ENCODE measurements around the gene SELPLG. TPM values are rescaled to one million over a fixed set of nuclear protein-coding genes. Genes with fewer than 3 reads are reported as not detected.
A peak's percentile ranks its signal among the peaks of the same experiment; 100 is the strongest.
"Not testable (repeated sequence)": the region's sequence is repeated elsewhere in the genome, so short reads cannot be mapped to it uniquely, and the experiment has no call there.

Gene SELPLG
- total RNA-seq, 1 experiment from 2014 or later, result 0.41 TPM

DNA sequence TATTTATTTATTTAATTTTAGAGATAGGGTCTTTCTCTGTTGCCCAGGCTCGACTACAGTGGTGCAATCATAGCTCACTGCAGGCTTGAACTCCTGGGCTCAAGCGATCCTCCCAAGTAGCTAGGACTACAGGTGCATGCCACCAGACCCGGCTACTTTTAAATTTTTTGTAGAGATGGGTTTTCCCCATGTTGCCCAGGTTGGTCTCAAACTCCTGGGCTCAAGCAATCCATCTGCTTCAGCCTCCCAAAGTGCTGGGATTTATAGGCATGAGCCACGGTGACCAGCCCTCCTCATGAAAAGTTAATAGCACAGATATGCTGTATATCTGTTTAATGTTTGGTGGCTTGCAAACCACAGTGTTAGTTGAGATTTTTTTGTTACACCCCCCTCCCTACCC is 2.4 kb downstream of the SELPLG start:
- ATAC-seq; H3K9me3 ChIP-seq (ENCODE audit: control insufficient read depth, insufficient read depth, low read depth, low read length); intact Hi-C loops (cut with micrococcal nuclease; ENCODE audit: unreplicated experiment); H3K27ac ChIP-seq (ENCODE audit: low read length); CTCF ChIA-PET; in situ Hi-C loops (cut with HindIII; ENCODE audit: low pct_unique_long_range_greater_than_20kb, low sequenced_read_pairs); H3K4me3 ChIP-seq (ENCODE audit: low read depth in 2 of 2, low read length in 2 of 2); BruUV-seq (replicated peaks); H3K36me3 ChIP-seq (ENCODE audit: control insufficient read depth, insufficient read depth, low read length); DNase-seq (ENCODE audit: low read depth, low spot score); H3K27me3 ChIP-seq (ENCODE audit: control insufficient read depth, insufficient read depth, low read length): not testable (repeated sequence)
- H3K4me1 ChIP-seq (ENCODE audit: control insufficient read depth, insufficient read depth, low read length), result peaks cover 30% of the 10 kb centered on the region
- POLR2A ChIA-PET, result interaction anchor here (0.5 kb wide), 1 partner anchor 9 kb away, joined by 8 read pairs; no protein-coding TSS in a partner anchor

- no TSS peak for BruUV-seq (replicated peaks)
- intact Hi-C loops (cut with micrococcal nuclease; ENCODE audit: unreplicated experiment), result no loop called here
- Histone ChIP-seq H3K27me3 (ENCODE audit: control insufficient read depth, insufficient read depth, low read length) (no peaks in the 10 kb centered on the region), H3K4me1 (ENCODE audit: control insufficient read depth, insufficient read depth, low read length) (peaks cover 28% of the 10 kb centered on the region), H3K9me3 (ENCODE audit: control insufficient read depth, insufficient read depth, low read depth, low read length) (no peaks in the 10 kb centered on the region), H3K27ac (ENCODE audit: low read length) (peak overlapping the region; percentile 31), H3K4me3 (ENCODE audit: low read depth in 2 of 2, low read length in 2 of 2) (no peak overlapping the region), H3K36me3 (ENCODE audit: control insufficient read depth, insufficient read depth, low read length) (no peaks in the 10 kb centered on the region)
- TF ChIP-seq SIN3A (IDR thresholded peaks at IDR 0.05; ENCODE audit: borderline replicate concordance, insufficient read depth, low read depth, low read length) (no peak), POLR2AphosphoS5 (IDR thresholded peaks at IDR 0.05; ENCODE audit: low read depth, low read length) (no peak)
- ATAC-seq (peak; percentile 59), DNase-seq (ENCODE audit: low read depth, low spot score) (no peak)
- ChIA-PET CTCF (interaction anchor here (0.6 kb wide), 2 partner anchors 141 to 172 kb away, joined by 3 to 5 read pairs; no protein-coding TSS in a partner anchor), POLR2A (interaction anchor here (0.5 kb wide), 1 partner anchor 10 kb away, joined by 8 read pairs; no protein-coding TSS in a partner anchor)
- in situ Hi-C loops (cut with HindIII; ENCODE audit: low pct_unique_long_range_greater_than_20kb, low sequenced_read_pairs), result no loop called here
Measured at GRCh38 chr12:108630481-108631207, 3.0 kb downstream of the SELPLG start.

- Histone ChIP-seq H3K9me3 (ENCODE audit: control insufficient read depth, insufficient read depth, low read depth, low read length) (no peaks in the 10 kb centered on the region), H3K36me3 (ENCODE audit: control insufficient read depth, insufficient read depth, low read length) (no peaks in the 10 kb centered on the region), H3K4me1 (ENCODE audit: control insufficient read depth, insufficient read depth, low read length) (peaks cover 23% of the 10 kb centered on the region), H3K27ac (ENCODE audit: low read length) (peak overlapping the region; percentile 31), H3K4me3 (ENCODE audit: low read depth in 2 of 2, low read length in 2 of 2) (no peak overlapping the region), H3K27me3 (ENCODE audit: control insufficient read depth, insufficient read depth, low read length) (no peaks in the 10 kb centered on the region)
- no TSS peak for BruUV-seq (replicated peaks)
- TF ChIP-seq SIN3A (IDR thresholded peaks at IDR 0.05; ENCODE audit: borderline replicate concordance, insufficient read depth, low read depth, low read length), result no peak
- TF ChIP-seq, protein P1, sequence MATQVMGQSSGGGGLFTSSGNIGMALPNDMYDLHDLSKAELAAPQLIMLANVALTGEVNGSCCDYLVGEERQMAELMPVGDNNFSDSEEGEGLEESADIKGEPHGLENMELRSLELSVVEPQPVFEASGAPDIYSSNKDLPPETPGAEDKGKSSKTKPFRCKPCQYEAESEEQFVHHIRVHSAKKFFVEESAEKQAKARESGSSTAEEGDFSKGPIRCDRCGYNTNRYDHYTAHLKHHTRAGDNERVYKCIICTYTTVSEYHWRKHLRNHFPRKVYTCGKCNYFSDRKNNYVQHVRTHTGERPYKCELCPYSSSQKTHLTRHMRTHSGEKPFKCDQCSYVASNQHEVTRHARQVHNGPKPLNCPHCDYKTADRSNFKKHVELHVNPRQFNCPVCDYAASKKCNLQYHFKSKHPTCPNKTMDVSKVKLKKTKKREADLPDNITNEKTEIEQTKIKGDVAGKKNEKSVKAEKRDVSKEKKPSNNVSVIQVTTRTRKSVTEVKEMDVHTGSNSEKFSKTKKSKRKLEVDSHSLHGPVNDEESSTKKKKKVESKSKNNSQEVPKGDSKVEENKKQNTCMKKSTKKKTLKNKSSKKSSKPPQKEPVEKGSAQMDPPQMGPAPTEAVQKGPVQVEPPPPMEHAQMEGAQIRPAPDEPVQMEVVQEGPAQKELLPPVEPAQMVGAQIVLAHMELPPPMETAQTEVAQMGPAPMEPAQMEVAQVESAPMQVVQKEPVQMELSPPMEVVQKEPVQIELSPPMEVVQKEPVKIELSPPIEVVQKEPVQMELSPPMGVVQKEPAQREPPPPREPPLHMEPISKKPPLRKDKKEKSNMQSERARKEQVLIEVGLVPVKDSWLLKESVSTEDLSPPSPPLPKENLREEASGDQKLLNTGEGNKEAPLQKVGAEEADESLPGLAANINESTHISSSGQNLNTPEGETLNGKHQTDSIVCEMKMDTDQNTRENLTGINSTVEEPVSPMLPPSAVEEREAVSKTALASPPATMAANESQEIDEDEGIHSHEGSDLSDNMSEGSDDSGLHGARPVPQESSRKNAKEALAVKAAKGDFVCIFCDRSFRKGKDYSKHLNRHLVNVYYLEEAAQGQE (IDR thresholded peaks at IDR 0.05; ENCODE audit: insufficient read depth in 1 of 2, low read depth in 2 of 2, low read length in 1 of 2), result no peak
- TF ChIP-seq TCF7L2 (IDR thresholded peaks at IDR 0.05; ENCODE audit: low read depth, low read length), result no peak
- TF ChIP-seq CTCF (IDR thresholded peaks at IDR 0.05), result no peak
- no peak for TF ChIP-seq POLR2AphosphoS5 (IDR thresholded peaks at IDR 0.05; ENCODE audit: low read depth, low read length)
- ATAC-seq (peak; percentile 61), DNase-seq (ENCODE audit: low read depth, low spot score) (no peak)
- intact Hi-C loops (cut with micrococcal nuclease; ENCODE audit: unreplicated experiment), result no loop called here
- ChIA-PET POLR2A (no interaction called here), CTCF (interaction anchor here (0.6 kb wide), 1 partner anchor 140 kb away, joined by 5 read pairs; no protein-coding TSS in a partner anchor)
- in situ Hi-C loops (cut with HindIII; ENCODE audit: low pct_unique_long_range_greater_than_20kb, low sequenced_read_pairs), result no loop called here
Measured at GRCh38 chr12:108629824-108630476, 3.7 kb downstream of the SELPLG start.

Measured in Panc1 (cell line).